GM19328 (cell line): Measurements from ENCODE around the gene KRT6C.

Experiments
- ATAC-seq: cut with Tn5 transposase; IDR thresholded peaks from one replicate; pipeline ENCODE4 v1.9.1; 2021; ENCODE audit warnings: mild to moderate bottlenecking, moderate library complexity; ENCODE audit not compliant: unreplicated experiment

KRT6C gene

GRCh38 chr12:52436000-52436827 is 37.4 kb downstream of the KRT6C start:
- no peak for ATAC-seq

GRCh38 chr12:52435659-52435999 is 38.0 kb downstream of the KRT6C start:
- ATAC-seq = no peak

GRCh38 chr12:52434760-52435530 is 38.7 kb downstream of the KRT6C start:
- no peak for ATAC-seq

DNA sequence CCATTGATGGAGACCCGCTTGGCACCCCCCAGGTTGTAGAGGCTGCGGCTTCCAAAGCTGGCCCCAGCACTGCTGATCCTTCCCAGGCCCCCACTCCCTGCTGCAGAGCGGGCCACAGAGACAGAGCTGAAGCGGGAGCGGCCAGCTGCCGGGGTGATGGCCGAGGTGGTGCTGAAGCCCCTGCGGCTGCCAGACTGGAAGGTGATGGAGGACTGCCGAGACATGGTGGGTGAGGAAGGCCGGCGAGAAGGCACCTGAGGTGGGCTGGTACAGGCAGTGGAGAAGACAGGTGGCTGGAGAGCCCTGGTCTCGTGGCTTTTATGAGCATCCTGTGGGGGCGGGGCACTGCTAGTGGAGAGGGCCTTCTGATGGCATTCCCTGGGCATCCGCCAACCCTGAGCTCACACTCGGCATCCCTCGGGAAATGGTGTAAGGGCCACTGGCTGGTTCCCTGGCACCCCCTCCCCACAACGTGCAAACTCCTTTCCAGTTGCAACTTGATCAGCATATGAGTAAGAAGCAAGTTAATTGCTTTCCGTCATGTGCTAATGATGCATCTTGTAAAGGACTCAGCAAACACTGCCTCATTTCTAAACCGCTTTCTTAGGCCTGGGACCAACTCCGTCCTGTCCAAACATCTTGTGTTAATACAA is 39.4 kb downstream of the KRT6C start, which contains the start of gene KRT75:
KRT75 (minus strand) TSS at position 291 of the 653 bp plus-strand sequence; CDS start at position 224, 67 bp downstream.
- ATAC-seq = no peak

- ATAC-seq = no peak
Observed at GRCh38 chr12:52433501-52434080, 40.0 kb downstream of the KRT6C start.

DNA sequence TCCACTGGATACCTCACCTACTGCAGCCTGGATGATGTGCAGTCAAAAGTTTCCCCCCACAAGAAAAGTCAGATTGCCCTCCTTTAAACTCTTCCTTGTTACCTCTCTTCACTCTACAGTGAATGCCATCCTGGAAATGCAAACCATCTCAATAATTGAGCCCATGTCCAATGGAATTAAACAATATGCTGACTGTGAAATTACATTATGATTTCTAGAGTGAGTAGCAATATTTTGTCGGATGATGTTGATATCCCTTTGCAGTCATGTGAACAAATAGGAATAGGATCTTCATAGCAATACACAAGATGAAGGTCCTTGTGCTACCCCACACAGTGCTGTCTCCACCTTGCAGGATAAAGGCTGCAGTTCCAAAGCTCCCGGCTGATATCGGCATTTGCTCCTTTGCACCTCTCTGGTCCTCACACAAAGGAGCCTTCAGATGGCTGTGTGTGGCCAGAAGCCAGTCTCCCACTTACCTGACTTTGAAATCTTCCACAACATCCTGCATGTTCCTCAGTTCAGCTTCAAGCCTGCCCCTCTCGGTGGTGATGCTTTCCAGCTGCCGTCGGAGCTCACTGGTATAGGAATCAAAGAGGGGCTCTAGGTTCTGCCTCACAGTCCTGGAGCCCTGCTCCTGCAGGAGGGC is 40.9 kb downstream of the KRT6C start:
- no peak for ATAC-seq

DNA sequence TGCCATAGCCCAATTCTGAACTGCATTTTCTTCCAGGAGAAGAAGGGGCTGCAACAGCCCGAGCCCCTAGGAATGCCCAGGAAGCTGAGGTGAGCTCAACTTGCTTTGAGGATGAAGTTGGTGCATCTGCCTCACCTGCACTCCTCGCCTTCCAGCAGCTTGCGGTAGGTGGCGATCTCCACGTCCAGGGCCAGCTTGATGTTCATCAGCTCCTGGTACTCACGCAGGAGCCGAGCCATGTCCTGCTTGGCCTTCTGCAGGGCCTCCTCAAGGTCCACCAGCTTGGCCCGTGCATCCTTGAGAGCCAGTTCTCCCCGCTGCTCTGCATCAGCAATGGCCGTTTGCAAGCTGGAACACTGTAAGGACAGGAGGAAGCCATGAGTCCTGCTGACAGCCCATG is 45.5 kb downstream of the KRT6C start:
- ATAC-seq = no peak

DNA sequence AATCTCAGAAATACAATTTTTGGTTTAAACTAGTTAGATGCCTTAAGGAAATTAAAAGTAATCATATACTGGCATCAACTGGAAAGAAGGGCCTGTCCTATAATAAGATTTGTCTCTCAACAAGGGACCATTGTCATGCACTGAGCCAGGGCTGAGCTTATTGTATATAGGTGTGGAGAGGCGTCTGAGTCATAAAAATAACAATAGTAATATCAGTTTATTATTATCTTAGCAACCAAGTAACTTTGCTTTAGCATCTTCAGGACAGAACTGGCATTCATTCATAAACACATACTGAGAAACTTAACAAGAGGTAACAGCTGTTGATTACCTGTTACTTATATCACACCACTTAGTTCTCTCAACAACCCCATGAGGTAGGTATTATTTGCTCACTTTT is 46.5 kb downstream of the KRT6C start:
- ATAC-seq = no peak

GRCh38 chr12:52426034-52426433 is 47.6 kb downstream of the KRT6C start:
- ATAC-seq = no peak

DNA sequence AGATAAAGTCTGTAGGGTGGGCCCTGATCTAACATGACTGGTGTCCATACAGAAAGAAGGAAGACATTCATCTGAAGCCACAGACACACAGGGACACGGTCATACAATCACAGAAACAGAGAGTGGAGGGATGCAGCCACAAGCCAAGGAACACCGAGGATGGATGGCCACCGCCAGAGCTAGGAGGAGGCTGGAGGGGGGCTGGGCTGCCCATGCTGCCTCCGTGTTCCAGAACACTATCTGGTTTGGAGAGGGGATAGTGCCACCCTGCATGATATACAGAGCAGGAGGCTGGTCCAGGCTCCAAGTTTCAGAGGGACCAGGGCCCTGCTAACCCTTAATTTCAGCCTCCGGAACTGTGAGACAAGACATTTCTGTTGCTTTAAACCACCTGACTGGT is 48.1 kb downstream of the KRT6C start:
- no peak for ATAC-seq

DNA sequence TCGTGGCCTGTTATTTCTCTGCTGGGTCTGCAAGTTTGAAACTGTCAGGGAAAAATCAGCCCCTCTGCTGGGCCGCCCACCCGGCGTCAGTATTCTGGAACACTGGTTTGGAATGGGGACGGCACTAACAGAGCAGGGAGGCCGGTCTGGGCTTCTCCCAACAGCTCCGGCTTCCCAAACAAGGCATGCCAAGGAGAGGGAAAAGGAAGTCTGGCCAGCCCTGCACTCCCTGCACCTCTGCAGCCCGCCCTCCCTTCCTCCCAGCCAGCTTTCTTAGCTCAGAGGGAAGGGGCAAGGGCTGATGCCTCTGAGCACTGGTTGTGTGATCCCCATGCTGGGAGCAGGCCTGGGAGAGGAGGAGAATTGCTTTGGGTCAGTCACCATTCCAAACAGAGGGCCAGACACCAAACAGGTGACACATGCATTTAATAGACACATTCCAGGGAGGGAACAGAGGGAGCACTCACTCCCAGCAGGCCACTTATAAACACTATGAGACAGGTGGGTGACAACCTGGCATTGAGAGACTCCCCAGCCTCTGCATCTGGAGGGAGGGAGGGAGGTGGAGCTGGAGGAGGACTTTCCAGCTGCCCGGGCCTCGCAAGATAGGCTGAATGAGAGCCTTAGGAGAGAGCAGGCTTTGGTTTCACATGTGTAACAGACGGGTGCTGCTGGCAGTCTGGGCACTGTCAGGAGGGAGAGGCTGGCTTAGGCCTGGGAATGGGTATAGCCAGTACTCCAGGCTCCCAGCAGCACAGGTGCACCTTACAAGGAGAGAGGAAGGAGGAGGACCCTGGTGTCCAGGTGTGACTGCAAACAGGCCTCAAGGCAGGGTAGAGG is 49.7 kb downstream of the KRT6C start:
- ATAC-seq = no peak

GRCh38 chr12:52423035-52423434 is 50.6 kb downstream of the KRT6C start:
- no peak for ATAC-seq

DNA sequence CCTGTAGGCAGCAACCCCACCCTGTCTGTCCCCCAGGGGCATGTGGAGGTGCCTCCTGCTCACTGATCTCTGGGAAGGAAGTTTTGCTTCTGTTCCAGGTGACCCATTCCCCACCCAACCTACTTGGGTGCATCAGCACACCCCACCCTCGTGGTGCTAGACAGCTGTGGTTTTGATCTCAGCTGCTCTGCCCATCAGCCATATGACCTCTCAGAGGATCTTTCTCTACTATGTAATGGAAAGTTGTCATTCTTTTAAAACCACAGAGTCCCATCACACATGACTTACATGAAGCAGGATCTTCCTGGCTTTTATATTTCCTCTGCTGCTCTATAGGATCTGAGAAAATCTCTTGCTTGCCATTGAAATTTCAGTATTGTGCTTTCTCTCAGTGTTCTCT is 53.9 kb downstream of the KRT6C start:
- ATAC-seq = no peak

DNA sequence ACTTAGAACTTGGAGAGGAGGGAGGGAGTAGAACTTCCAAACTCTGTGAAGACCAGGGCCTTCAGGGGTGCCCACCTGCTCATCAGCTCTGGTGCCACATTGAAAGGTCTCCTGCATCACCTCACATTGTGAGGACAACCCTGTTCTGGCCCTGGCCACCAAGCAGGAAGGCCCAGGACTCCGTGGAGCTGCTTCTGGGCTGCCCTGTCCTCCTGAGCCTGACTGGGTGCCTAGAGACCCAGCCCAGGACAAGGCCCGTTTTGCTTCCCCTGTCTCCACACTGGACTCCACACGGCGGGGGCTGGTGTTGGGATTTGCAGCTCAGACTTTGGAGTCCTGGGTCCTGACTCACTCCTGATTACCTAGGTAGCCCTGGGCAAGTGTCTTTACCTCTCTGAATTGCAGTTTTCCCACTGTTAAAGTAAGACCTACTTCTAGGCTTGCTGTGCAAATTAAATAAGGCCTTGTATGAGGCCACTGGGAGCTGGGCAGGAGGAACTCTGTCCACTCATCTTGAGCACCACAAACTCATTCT is 55.0 kb downstream of the KRT6C start:
- ATAC-seq = no peak
